PC-9 (cell line): ENCODE measurements around the gene USP48. TPM values are rescaled to one million over a fixed set of nuclear protein-coding genes. Genes with fewer than 3 reads are reported as not detected.

Source experiments
- BruUV-seq: library from RNA; stranded (reverse); fragments of 400-500 nt; replicated peaks from 2 replicates; lab custom pipeline; 2021; lab: Mats Ljungman, UMichigan
- CTCF ChIA-PET: fragments of 300-600 bp; sonication (Branson Sonifier 250); formaldehyde crosslinking; loops from one replicate; lab custom pipeline; 2022; ENCODE audit warnings: antibody characterized with exemption; lab: Charles Lee
- POLR2A ChIA-PET: fragments of 300-600 bp; sonication (Branson Sonifier 250); formaldehyde crosslinking; loops from one replicate; lab custom pipeline; 2022; ENCODE audit warnings: antibody characterized with exemption; ENCODE audit not compliant: unreplicated experiment; lab: Charles Lee
- DNase-seq, 2 experiments: peaks; one replicate each; pipeline versions ENCODE4 v3.0.0 to v3.0.0-alpha.2; 2015 to 2022; ENCODE audit warnings: mixed read lengths in 1 of 2
- H2AFZ ChIP-seq: fragments of 200-600 bp; sonication (generic); 2 replicates; pipeline ENCODE4 v1.8.1; 2017; ENCODE audit warnings: antibody characterized with exemption
- H3F3A ChIP-seq: fragments of 200-600 bp; sonication (generic); 2 replicates; pipeline ENCODE4 v1.8.1; 2017; ENCODE audit warnings: antibody characterized with exemption, mild to moderate bottlenecking, low read depth; ENCODE audit not compliant: insufficient read depth
- H3K27ac ChIP-seq: fragments of 200-600 bp; sonication (generic); 2 replicates; pipeline ENCODE4 v1.6.1; 2016; ENCODE audit warnings: mixed run types
- H3K27me3 ChIP-seq: fragments of 200-600 bp; sonication (generic); 2 replicates; pipeline ENCODE4 v1.6.1; 2016; ENCODE audit warnings: low read depth, mixed run types; ENCODE audit not compliant: insufficient read depth
- H3K36me3 ChIP-seq: fragments of 200-600 bp; sonication (generic); 2 replicates; pipeline ENCODE4 v1.6.1; 2016; ENCODE audit warnings: low read depth, mixed run types
- H3K4me1 ChIP-seq: fragments of 200-600 bp; sonication (generic); replicated peaks from 2 replicates; pipeline ENCODE4 v1.6.1; 2016; ENCODE audit warnings: mixed run types; ENCODE audit not compliant: insufficient read depth
- H3K4me2 ChIP-seq: fragments of 200-600 bp; sonication (generic); 2 replicates; pipeline ENCODE4 v1.6.1; 2017; ENCODE audit warnings: mixed run types
- H3K4me3 ChIP-seq: fragments of 200-600 bp; sonication (generic); 2 replicates; pipeline ENCODE4 v1.6.1; 2016; ENCODE audit warnings: mixed run types
- H3K79me2 ChIP-seq: fragments of 200-600 bp; sonication (generic); 2 replicates; pipeline ENCODE4 v1.6.1; 2017; ENCODE audit warnings: low read depth, mixed run types
- H3K9me2 ChIP-seq: fragments of 200-600 bp; sonication (generic); 2 replicates; pipeline ENCODE4 v1.8.1; 2017; ENCODE audit warnings: mild to moderate bottlenecking; ENCODE audit not compliant: insufficient read depth
- H3K9me3 ChIP-seq: fragments of 200-600 bp; sonication (generic); 2 replicates; pipeline ENCODE4 v1.8.1; 2016; ENCODE audit warnings: low read depth; ENCODE audit not compliant: insufficient read depth
- H4K20me1 ChIP-seq: fragments of 200-600 bp; sonication (generic); 2 replicates; pipeline ENCODE4 v1.8.1; 2017; ENCODE audit not compliant: insufficient read depth
- CTCF ChIP-seq: fragments of 200-600 bp; sonication (generic); conservative IDR thresholded peaks from 2 replicates; pipeline ENCODE4 v1.6.1; 2017; ENCODE audit warnings: mixed run types, antibody characterized with exemption, mild to moderate bottlenecking, moderate library complexity
- EZH2 ChIP-seq: fragments of 200-600 bp; sonication (generic); IDR thresholded peaks from 2 replicates; pipeline ENCODE4 v1.8.0; 2017; ENCODE audit warnings: antibody characterized with exemption, low read depth
- intact Hi-C: fragments of 100-400 bp; cut with micrococcal nuclease; formaldehyde crosslinking; loops from one replicate; pipeline ENCODE4 v1.10.0; 2022; ENCODE audit not compliant: unreplicated experiment
- total RNA-seq: library from RNA; stranded (reverse); gene quantifications from 2 replicates; pipeline ENCODE4 v1.2.3, GENCODE V29; 2021

Gene USP48
- total RNA-seq, 1 experiment from 2014 or later: 63.1 TPM

GRCh38 chr1:21782349-21782867 is 541 bp downstream of the USP48 start:
- intact Hi-C loops: loop anchor here (2.0 to 10.0 kb wide), 4 partner anchors 18 to 180 kb away; partner anchors contain the start of gene HSPG2
- no peak for TF ChIP-seq CTCF
- TF ChIP-seq EZH2: no peak
- no peaks in the 10 kb centered on the region for H3K9me3 ChIP-seq
- no peaks in the 10 kb centered on the region for H3K36me3 ChIP-seq
- peak overlapping the region; percentile 96 for H3K4me3 ChIP-seq
- peak overlapping the region; percentile 92 for H2AFZ ChIP-seq
- H3K4me2 ChIP-seq: peak overlapping the region; percentile 88
- DNase-seq: peak in 1 of 2 experiments; percentile 37
- no peaks in the 10 kb centered on the region for H3K9me2 ChIP-seq
- H4K20me1 ChIP-seq: peaks cover 4% of the 10 kb centered on the region; the same call in 1 of the 2 replicates
- H3K4me1 ChIP-seq: peaks cover 8% of the 10 kb centered on the region
- peaks cover 50% of the 10 kb centered on the region for H3K79me2 ChIP-seq
- peaks cover 20% of the 10 kb centered on the region; the same call in 1 of the 2 replicates for H3F3A ChIP-seq
- H3K27ac ChIP-seq: peak overlapping the region; percentile 99
- no TSS peak for BruUV-seq
- ChIA-PET CTCF (interaction anchor here (0.6 kb wide), 1 partner anchor 512 kb away, joined by 3 read pairs; no protein-coding TSS in a partner anchor), POLR2A (interaction anchor here (0.7 kb wide), 1 partner anchor 28 kb away, joined by 6 read pairs; no protein-coding TSS in a partner anchor)
- no peaks in the 10 kb centered on the region for H3K27me3 ChIP-seq

GRCh38 chr1:21781815-21782348 is 1.1 kb downstream of the USP48 start:
- CTCF ChIA-PET: interaction anchor here (0.6 kb wide), 2 partner anchors 267 to 511 kb away, joined by 3 read pairs; no protein-coding TSS in a partner anchor
- no peak for DNase-seq
- TF ChIP-seq EZH2: no peak
- TF ChIP-seq CTCF: no peak

GRCh38 chr1:21779613-21780521 is 3.1 kb downstream of the USP48 start:
- no peaks in the 10 kb centered on the region for H3K36me3 ChIP-seq
- H3K9me3 ChIP-seq: no peaks in the 10 kb centered on the region
- no TSS peak for BruUV-seq
- POLR2A ChIA-PET: no interaction called here
- peaks cover 71% of the 10 kb centered on the region for H3K79me2 ChIP-seq
- H3F3A ChIP-seq: peaks cover 18% of the 10 kb centered on the region; the same call in 1 of the 2 replicates
- no peak overlapping the region for H3K27ac ChIP-seq
- intact Hi-C loops: loop anchor here (5.0 to 10.0 kb wide), 2 partner anchors 155 to 182 kb away; partner anchors contain the start of gene HSPG2
- no peaks in the 10 kb centered on the region for H3K27me3 ChIP-seq
- H3K4me2 ChIP-seq: 0 out of 2 replicates have a peak overlapping the region, but pooled peaks have one; percentile 16
- no peaks in the 10 kb centered on the region for H3K9me2 ChIP-seq
- no peak overlapping the region for H2AFZ ChIP-seq
- no peak for TF ChIP-seq CTCF
- no peak for TF ChIP-seq EZH2
- no peak overlapping the region for H3K4me3 ChIP-seq
- peaks cover 13% of the 10 kb centered on the region; the same call in 1 of the 2 replicates for H4K20me1 ChIP-seq
- no peak for DNase-seq
- peaks cover 8% of the 10 kb centered on the region for H3K4me1 ChIP-seq
- CTCF ChIA-PET: no interaction called here

More at GRCh38 chr1:21781815-21782348, 1.1 kb downstream of the USP48 start:
- Histone ChIP-seq H2AFZ (peak overlapping the region; percentile 92), H4K20me1 (peaks cover 9% of the 10 kb centered on the region; the same call in 1 of the 2 replicates), H3K9me3 (no peaks in the 10 kb centered on the region), H3F3A (peaks cover 18% of the 10 kb centered on the region; the same call in 1 of the 2 replicates), H3K4me3 (peak overlapping the region; percentile 96), H3K4me2 (peak overlapping the region; percentile 88), H3K9me2 (no peaks in the 10 kb centered on the region), H3K27ac (peak overlapping the region; percentile 99), H3K79me2 (peaks cover 56% of the 10 kb centered on the region), H3K27me3 (no peaks in the 10 kb centered on the region), H3K4me1 (peaks cover 8% of the 10 kb centered on the region), H3K36me3 (no peaks in the 10 kb centered on the region)
- no TSS peak for BruUV-seq
- POLR2A ChIA-PET: interaction anchor here (0.6 kb wide), 1 partner anchor 53 kb away, joined by 3 read pairs; no protein-coding TSS in a partner anchor
- intact Hi-C loops: loop anchor here (2.0 to 10.0 kb wide), 4 partner anchors 17 to 180 kb away; partner anchors contain the start of gene HSPG2
